Hepatocyte (in vitro differentiated cells): ENCODE measurements around the gene RCN1. TPM values are rescaled to one million over a fixed set of nuclear protein-coding genes. Genes with fewer than 3 reads are reported as not detected.

ENCODE experiments used
- DNase-seq: peaks from one replicate; pipeline ENCODE4 v3.0.0-alpha.2; 2016; ENCODE audit warnings: low spot score
- H2AFZ ChIP-seq: fragments of 200-600 bp; sonication (generic); 2 replicates; pipeline ENCODE4 v1.6.0; 2016; ENCODE audit warnings: antibody characterized with exemption, mild to moderate bottlenecking
- H3K27ac ChIP-seq: fragments of 200-600 bp; sonication (generic); 2 replicates; pipeline ENCODE4 v1.5.1; 2016; ENCODE audit warnings: mild to moderate bottlenecking
- H3K27me3 ChIP-seq: fragments of 200-600 bp; sonication (generic); 2 replicates; pipeline ENCODE4 v1.6.1; 2016
- H3K36me3 ChIP-seq: fragments of 200-600 bp; sonication (generic); replicated peaks from 2 replicates; pipeline ENCODE4 v1.5.1; 2016; ENCODE audit warnings: low read depth; ENCODE audit not compliant: insufficient read depth
- H3K4me1 ChIP-seq: fragments of 200-600 bp; sonication (generic); 2 replicates; pipeline ENCODE4 v1.5.1; 2016; ENCODE audit warnings: mild to moderate bottlenecking, moderate library complexity; ENCODE audit not compliant: insufficient read depth
- H3K4me2 ChIP-seq: fragments of 200-600 bp; sonication (generic); 2 replicates; pipeline ENCODE4 v1.6.0; 2016
- H3K4me3 ChIP-seq: fragments of 200-600 bp; sonication (generic); 2 replicates; pipeline ENCODE4 v1.5.1; 2016; ENCODE audit warnings: mild to moderate bottlenecking
- H3K79me2 ChIP-seq: fragments of 200-600 bp; sonication (generic); 2 replicates; pipeline ENCODE4 v1.6.0; 2017; ENCODE audit warnings: mild to moderate bottlenecking
- H3K9me2 ChIP-seq: fragments of 200-600 bp; sonication (generic); replicated peaks from 2 replicates; pipeline ENCODE4 v1.6.0; 2017; ENCODE audit warnings: mild to moderate bottlenecking; ENCODE audit not compliant: insufficient read depth
- H3K9me3 ChIP-seq: fragments of 200-600 bp; sonication (generic); 2 replicates; pipeline ENCODE4 v1.5.1; 2016; ENCODE audit warnings: low read depth, mild to moderate bottlenecking
- H4K20me1 ChIP-seq: fragments of 200-600 bp; sonication (generic); 2 replicates; pipeline ENCODE4 v1.6.0; 2016; ENCODE audit warnings: mild to moderate bottlenecking; ENCODE audit not compliant: insufficient read depth, poor library complexity, severe bottlenecking
- EZH2 ChIP-seq: fragments of 200-600 bp; sonication (generic); IDR thresholded peaks from 2 replicates; pipeline ENCODE4 v1.6.1; 2016; ENCODE audit warnings: antibody characterized with exemption, mild to moderate bottlenecking, borderline replicate concordance
- EZH2phosphoT487 ChIP-seq: fragments of 200-600 bp; sonication (generic); IDR thresholded peaks from one replicate; pipeline ENCODE4 v1.6.1; 2018; ENCODE audit warnings: antibody characterized with exemption, mild to moderate bottlenecking, low read depth, moderate library complexity; ENCODE audit not compliant: unreplicated experiment, severe bottlenecking
- WGBS: methylation state at CpG from one replicate; pipeline ENCODE4 v1.1.6; 2016; ENCODE audit warnings: low lambda C conversion rate; ENCODE audit errors: missing lambda C conversion rate; 5-methylcytosine and 5-hydroxymethylcytosine counted together
- polyA plus RNA-seq: library from polyadenylated mRNA; unstranded; fragments of >200 nt; fragmentation: Nextera tagmentation; extraction: Ambion mirVana; gene quantifications from 2 replicates; pipeline ENCODE4 v1.2.1, GENCODE V29; 2016
- total RNA-seq: library from RNA; depleted of rRNA; stranded (reverse); fragments of >200 nt; gene quantifications from 2 replicates; pipeline ENCODE4 v1.2.3, GENCODE V29; 2014
- TF ChIP-seq, protein P1 (sequence below): fragments of 200-600 bp; sonication (generic); IDR thresholded peaks from 2 replicates; pipeline ENCODE4 v1.5.1; 2016; ENCODE audit warnings: antibody characterized with exemption, mild to moderate bottlenecking; ENCODE audit not compliant: poor library complexity

Gene RCN1
- total and polyA plus RNA-seq, 2 experiments from 2014 or later: 258 to 412 TPM

DNA sequence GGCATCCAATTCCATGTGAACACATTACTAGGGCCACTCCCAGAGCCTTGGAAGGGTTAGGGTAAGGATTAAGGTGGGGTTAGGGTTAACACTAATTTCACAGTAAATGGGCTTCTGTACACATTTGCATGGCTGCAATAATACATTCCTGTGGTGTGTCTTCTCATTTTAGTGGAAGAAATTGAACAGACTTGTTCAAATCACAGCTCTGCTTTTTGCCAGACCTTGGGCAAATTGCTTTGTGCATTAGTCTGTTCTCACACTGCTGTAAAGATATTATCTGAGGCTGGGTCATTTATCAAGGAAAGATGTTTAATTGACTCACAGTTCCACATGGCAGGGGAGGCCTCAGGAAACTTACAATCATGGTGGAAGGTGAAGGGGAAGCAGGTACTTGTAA lies 45.4 kb upstream of the RCN1 start:
- peaks cover 14% of the 10 kb centered on the region for H3K27me3 ChIP-seq
- no peak overlapping the region for H3K4me2 ChIP-seq
- H3K27ac ChIP-seq: no peak overlapping the region
- H3K36me3 ChIP-seq: no peaks in the 10 kb centered on the region
- no peaks in the 10 kb centered on the region for H3K9me2 ChIP-seq
- peaks cover 3% of the 10 kb centered on the region for H3K4me1 ChIP-seq
- DNase-seq: no peak
- H3K4me3 ChIP-seq: no peak overlapping the region
- TF ChIP-seq EZH2 (no peak), EZH2phosphoT487 (no peak)
- TF ChIP-seq, protein P1, sequence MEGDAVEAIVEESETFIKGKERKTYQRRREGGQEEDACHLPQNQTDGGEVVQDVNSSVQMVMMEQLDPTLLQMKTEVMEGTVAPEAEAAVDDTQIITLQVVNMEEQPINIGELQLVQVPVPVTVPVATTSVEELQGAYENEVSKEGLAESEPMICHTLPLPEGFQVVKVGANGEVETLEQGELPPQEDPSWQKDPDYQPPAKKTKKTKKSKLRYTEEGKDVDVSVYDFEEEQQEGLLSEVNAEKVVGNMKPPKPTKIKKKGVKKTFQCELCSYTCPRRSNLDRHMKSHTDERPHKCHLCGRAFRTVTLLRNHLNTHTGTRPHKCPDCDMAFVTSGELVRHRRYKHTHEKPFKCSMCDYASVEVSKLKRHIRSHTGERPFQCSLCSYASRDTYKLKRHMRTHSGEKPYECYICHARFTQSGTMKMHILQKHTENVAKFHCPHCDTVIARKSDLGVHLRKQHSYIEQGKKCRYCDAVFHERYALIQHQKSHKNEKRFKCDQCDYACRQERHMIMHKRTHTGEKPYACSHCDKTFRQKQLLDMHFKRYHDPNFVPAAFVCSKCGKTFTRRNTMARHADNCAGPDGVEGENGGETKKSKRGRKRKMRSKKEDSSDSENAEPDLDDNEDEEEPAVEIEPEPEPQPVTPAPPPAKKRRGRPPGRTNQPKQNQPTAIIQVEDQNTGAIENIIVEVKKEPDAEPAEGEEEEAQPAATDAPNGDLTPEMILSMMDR: no peak
- no peaks in the 10 kb centered on the region for H3K79me2 ChIP-seq
- H4K20me1 ChIP-seq: no peaks in the 10 kb centered on the region
- no peaks in the 10 kb centered on the region for H3K9me3 ChIP-seq
- H2AFZ ChIP-seq: no peak overlapping the region

DNA sequence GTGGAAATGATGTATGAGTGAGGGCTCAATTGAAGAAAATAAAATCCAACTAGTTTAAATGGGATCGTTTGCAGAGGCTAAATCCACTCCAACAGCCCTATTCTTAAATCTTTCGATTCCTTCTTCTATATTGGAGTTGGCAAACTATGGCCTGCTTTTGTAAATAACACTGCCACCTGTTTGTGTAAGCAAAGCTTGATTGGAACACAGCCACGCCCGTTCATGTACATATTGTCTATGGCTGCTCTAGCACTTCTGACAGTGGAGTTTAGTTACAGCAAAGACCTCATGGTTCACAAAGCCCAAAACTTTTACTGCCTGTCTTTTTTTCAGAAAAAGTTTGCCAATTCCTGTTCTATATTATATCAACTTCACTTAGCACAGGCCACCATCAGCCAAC lies 40.6 kb upstream of the RCN1 start:
- Histone ChIP-seq H3K4me1 (no peaks in the 10 kb centered on the region), H3K4me2 (no peak overlapping the region), H3K9me2 (no peaks in the 10 kb centered on the region), H3K9me3 (no peaks in the 10 kb centered on the region), H3K36me3 (no peaks in the 10 kb centered on the region), H3K27ac (no peak overlapping the region), H3K4me3 (no peak overlapping the region), H2AFZ (no peak overlapping the region), H3K27me3 (peaks cover 22% of the 10 kb centered on the region), H3K79me2 (no peaks in the 10 kb centered on the region), H4K20me1 (no peaks in the 10 kb centered on the region)
- TF ChIP-seq, protein P1: no peak
- TF ChIP-seq EZH2phosphoT487 (no peak), EZH2 (no peak)
- DNase-seq: no peak
- 84% methylated on average over 4 of the region's 4 CpGs for WGBS

DNA sequence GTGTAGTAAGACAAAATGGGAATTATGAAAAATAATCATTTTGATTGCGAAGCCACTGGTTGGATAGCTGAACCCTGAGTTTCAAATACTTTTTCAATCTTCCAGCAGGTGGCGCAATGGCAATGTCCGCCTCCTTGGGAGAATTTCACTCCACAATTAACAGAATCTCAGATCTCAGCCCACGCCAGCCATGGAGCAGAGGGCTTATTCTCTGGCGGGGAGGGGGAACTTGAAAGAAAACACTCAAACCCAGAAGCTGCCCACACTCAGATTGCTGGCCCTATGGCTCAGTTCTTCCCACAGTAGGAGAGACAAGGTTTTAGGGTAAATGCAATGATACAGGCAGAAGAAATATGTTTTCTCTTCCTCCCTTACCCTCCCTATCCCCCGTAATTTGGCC lies 38.7 kb upstream of the RCN1 start:
- no peak overlapping the region for H3K27ac ChIP-seq

More for the DNA sequence above, 38.7 kb upstream of the RCN1 start:
- TF ChIP-seq EZH2 (no peak), EZH2phosphoT487 (no peak)
- TF ChIP-seq, protein P1: peak; percentile 75
- Histone ChIP-seq H3K9me3 (no peaks in the 10 kb centered on the region), H4K20me1 (no peaks in the 10 kb centered on the region), H3K27me3 (peaks cover 13% of the 10 kb centered on the region), H2AFZ (no peak overlapping the region), H3K79me2 (no peaks in the 10 kb centered on the region), H3K9me2 (no peaks in the 10 kb centered on the region), H3K4me1 (no peaks in the 10 kb centered on the region), H3K36me3 (no peaks in the 10 kb centered on the region), H3K4me3 (no peak overlapping the region), H3K4me2 (no peak overlapping the region)
- WGBS: 29% methylated on average over 6 of the region's 6 CpGs
- DNase-seq: peak; percentile 75
